ENCODE data around the gene CRYBG1. TPM values are rescaled to one million over a fixed set of nuclear protein-coding genes. Genes with fewer than 3 reads are reported as not detected.

The CRYBG1 gene
- total RNA-seq, 1 donor from 2014 or later, result 107 TPM

- DNase-seq (ENCODE audit: low spot score), result no peak
Observed at GRCh38 chr6:106608080-106608668, 247.7 kb downstream of the CRYBG1 start.

- no peak for DNase-seq (ENCODE audit: low spot score)
Observed at GRCh38 chr6:106609699-106610098, 249.2 kb downstream of the CRYBG1 start.

- no peak for DNase-seq (ENCODE audit: low spot score)
Observed at GRCh38 chr6:106611030-106611429, 250.5 kb downstream of the CRYBG1 start.

GRCh38 chr6:106612671-106613416, 252.3 kb downstream of the CRYBG1 start:
- no peak for DNase-seq (ENCODE audit: low spot score)

- DNase-seq (ENCODE audit: low spot score), result no peak
Observed at GRCh38 chr6:106613590-106613989, 253.1 kb downstream of the CRYBG1 start.

GRCh38 chr6:106614166-106614565, 253.6 kb downstream of the CRYBG1 start:
- no peak for DNase-seq (ENCODE audit: low spot score)

GRCh38 chr6:106614592-106615257, 254.2 kb downstream of the CRYBG1 start:
- no peak for DNase-seq (ENCODE audit: low spot score)

- no peak for DNase-seq (ENCODE audit: low spot score)
Observed at GRCh38 chr6:106617302-106617701, 256.8 kb downstream of the CRYBG1 start.

- DNase-seq (ENCODE audit: low spot score), result no peak
Observed at GRCh38 chr6:106617857-106618256, 257.3 kb downstream of the CRYBG1 start.

- no peak for DNase-seq (ENCODE audit: low spot score)
Observed at GRCh38 chr6:106618324-106618723, 257.8 kb downstream of the CRYBG1 start.

GRCh38 chr6:106619223-106619622, 258.7 kb downstream of the CRYBG1 start:
- no peak for DNase-seq (ENCODE audit: low spot score)

GRCh38 chr6:106620931-106621672, 260.6 kb downstream of the CRYBG1 start:
- no peak for DNase-seq (ENCODE audit: low spot score)

Other genes with a start within 250 kb of the CRYBG1 start
- gene ATG5, start 35.0 kb upstream of the CRYBG1 start, total RNA-seq, result 45.0 TPM